Ramos (cell line): ENCODE results near the gene CCDC60.
"Not testable (repeated sequence)": the region's sequence is repeated elsewhere in the genome, so short reads cannot be mapped to it uniquely, and the experiment has no call there.

Source experiments
- in situ Hi-C: fragments of 300-500 bp; cut with MboI; formaldehyde crosslinking; loops from one replicate; pipeline ENCODE4 v1.14.3; 2022; ENCODE audit warnings: low sequenced_read_pairs; ENCODE audit not compliant: unreplicated experiment

The CCDC60 gene

DNA sequence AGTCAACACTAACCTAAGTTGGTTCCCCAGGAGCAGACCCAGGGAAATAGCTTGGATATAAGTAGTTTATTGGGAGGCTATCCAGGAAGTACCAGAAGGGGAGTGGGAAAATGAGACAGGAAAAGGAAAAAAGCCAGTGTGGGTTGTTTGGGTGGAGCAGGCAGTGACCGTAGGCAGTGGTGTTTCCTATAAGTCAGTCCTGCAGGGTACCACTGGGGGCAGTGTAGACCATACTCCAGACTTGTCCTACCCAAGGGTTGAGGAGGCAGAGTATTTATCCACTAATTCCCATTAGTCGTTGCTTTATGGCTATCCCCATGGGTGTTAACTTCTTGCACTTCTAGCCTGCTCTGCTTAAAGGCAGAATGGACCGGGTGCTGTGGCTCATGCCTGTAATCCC, 6.4 kb upstream of the CCDC60 start:
- in situ Hi-C loops: no loop called here

DNA sequence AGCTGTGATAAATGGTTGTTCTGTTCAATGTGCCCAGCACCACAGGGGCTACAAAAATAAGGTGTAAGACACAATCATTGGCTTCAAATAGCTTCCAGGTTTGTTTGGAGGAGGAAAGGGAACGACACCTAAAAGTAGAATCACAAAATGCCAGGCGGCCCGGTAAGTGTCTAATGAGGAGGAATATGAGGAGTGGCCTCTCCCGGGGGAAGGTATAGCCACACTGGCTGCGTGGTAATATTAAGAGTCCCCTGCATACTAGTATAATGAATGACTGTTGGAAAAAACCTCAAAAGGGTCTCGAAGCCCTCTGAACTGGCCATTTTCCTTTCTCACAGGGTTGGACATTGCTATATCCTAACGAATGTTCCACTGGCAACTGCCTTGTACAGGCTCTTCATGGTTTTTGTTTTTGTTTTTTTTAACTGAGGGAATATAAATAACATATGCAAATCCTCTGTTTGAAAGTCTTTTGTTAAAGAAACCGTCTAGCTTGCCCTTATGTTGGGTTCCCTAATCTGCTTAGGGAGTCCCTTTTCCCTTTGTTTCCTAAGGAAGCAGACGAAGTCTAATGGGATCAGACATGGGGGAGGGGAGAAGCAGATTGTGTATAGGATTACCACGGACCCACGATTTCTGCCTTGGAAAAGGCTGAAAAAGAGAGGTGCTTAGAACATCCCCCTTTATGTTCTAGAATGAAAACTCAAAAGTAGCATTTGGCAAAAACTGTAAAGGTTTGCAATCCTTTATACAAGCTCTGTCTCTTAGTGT, 4.2 kb downstream of the CCDC60 start:
- in situ Hi-C loops: no loop called here

DNA sequence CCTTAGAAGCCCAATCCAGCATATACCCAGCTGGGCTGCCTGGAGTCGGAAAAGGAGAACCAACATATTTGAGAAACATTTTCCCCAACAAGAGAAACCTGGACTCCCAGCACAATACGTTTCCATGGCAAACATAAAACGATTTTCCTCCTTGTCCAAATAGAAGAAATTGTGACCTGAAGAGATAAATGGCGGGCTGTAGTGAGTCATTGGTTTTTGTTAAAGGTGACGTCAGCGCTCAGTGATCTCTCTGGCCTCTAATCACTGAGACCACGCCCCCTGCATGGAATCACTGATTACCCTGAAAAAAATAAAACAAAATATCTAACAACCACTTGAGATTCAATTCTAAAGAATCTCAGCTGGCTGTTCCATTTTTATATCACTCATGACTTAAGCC, 6.0 kb downstream of the CCDC60 start:
- in situ Hi-C loops: no loop called here

DNA sequence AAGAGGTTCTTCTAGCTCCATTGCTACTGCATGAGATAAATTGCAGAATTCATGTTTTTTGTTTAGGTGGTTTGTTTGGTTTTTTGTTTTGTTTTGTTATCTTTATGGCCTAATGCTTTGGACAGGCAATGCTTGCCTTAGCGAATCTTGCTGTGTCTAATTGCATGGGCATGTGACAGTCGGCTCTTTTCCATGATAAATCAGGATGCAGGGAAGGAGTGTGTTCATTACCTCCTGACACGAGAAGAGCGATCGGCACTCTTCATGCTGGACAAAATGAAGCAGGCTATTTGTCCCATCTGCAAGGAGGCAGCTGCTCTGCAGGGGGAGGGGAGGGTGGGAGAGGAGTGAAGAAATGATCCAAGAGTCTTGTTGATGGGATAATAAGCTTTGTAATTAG, 6.5 kb downstream of the CCDC60 start:
- in situ Hi-C loops: no loop called here

DNA sequence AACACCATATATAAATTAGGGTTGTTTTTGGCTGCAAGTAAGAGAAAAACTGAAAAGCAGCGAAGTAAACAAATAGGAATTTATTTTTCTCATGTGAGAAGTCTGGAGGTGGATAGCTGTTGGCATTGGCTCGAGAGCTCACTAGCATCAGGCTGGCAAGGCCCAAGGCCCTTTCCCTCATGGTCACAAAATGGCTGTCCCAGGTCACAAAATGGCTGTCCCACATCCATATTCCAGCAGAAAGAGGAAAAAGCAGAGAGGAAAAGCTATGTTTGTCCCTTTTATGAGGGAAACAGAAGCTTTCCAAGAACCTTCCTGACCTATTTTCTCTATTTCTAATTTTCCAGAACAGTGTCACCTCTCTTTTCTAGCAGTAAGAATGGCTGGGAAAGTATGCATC, 7.5 kb downstream of the CCDC60 start:
- in situ Hi-C loops: no loop called here

DNA sequence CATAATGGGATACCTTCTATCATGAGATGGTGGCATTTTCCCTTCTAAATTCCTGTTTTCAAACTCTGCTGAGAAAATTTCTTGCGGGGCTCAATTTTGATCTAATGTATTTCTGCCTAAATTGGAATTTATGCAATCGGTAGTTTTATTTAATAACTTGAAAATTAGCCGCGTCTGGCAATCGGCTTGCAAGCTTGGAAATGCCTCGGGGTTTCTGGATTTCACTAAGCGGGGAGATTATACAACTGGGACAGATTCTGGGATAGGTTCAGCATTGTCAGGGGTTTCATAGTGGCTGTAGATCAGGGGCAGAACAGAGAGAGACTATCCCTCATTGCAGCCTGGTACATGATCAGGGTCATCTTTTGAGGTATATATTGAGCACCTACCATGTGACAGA, 8.6 kb downstream of the CCDC60 start:
- in situ Hi-C loops: no loop called here

DNA sequence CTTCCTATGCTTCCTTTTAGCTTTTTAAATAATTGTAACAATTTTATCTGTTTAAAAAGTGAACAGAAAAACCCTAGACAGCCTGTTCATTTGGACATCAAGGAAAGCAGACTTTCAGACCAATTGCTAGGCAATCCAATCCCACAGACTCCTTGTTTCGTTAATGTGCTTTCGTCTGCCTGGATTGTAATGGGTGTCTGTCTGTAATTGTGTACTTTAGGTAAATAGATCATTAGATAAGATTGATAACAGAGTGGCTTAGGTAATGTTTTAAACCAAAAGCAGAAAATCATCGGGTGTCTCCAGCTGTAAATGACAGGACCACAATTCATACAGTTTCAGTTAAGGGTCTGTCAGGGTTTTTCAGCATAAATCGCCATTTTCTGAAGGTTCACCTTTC, 19.6 kb downstream of the CCDC60 start:
- in situ Hi-C loops: no loop called here

DNA sequence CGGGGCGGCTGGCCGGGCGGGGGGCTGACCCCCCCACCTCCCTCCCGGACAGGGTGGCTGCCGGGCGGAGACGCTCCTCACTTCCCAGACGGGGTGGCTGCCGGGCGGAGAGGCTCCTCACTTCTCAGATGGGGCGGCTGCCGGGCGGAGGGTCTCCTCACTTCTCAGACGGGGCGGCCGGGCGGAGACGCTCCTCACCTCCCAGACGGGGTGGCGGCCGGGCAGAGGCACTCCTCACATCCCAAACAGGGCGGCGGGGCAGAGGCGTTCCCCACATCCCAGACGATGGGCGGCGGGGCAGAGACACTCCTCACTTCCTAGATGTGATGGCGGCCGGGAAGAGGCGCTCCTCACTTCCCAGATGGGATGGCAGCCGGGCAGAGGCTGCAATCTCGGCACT, 25.8 kb downstream of the CCDC60 start:
- in situ Hi-C loops: not testable (repeated sequence)

DNA sequence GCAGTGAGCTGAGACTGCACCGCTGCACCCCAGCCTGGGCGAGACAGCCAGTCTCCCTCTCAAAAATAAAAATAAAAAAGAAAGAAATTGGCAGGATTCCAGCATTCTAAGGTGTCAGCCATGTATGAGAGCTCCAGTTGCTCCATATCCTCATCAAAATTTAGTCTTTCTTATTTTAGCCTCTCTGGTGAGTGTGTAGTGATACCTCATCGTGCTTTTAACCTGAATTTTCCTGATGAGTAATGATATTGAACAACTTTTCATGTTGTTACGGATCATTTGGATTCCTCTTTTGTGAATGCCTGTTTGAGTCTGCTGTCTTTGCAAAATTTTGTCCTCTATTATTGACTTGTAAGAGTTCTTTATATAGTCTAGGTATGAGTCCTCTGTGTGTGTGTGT, 28.5 kb downstream of the CCDC60 start:
- in situ Hi-C loops: no loop called here

DNA sequence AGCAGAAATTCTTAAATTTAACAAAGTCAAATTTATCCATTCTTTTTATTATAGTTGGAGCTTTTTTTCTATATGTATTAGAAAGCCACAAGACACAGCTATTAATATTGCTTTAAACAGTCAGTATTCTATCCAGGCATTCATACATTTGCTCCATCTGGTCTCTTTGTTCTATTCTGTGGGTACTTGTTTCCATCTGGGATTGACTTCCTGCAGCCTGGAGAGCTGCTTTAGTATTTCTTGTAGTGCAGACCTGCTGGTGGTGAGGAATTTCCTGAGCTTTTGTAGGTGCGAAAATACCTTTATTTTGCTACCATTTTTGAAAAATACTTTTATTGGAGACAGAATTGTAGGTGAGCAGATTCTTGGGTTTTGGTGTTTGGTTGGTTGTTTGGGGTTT, 29.0 kb downstream of the CCDC60 start:
- in situ Hi-C loops: no loop called here

DNA sequence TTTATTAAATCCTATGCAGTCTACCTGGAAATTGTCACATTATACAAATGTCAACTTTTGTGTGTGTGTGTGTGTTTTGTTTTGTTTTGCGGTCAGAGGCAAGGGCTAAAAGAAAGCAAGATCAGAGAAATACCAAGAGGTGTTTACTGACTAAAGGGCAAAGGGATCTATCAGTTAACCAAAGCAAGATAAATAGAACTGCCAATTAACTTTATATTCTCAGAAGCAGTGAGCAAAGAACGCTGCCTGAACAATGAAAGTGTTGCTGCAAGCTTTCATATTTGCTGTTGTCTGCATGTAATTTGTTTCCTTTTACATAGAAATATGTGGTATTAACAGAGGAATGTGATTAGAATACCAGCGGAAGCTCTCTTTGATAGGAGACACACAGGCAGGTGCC, 30.9 kb downstream of the CCDC60 start:
- in situ Hi-C loops: no loop called here

DNA sequence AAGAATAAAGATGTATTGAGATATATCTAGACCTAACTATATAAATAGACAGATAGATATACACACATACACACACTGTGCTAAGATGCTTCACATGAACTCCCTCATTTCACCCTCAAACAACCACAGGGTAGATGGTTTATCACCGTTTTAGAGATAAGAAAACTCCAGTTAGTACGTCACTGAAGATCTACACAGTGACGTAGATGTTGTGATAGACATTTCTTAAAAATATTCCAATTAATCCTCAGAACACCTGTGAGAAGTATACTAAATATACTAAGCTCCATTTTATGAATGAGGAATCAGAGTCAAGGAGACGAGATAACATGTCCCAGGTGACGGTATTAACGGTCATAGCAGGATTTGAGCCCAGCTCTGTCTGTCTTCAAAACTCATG, 31.5 kb downstream of the CCDC60 start:
- in situ Hi-C loops: no loop called here

DNA sequence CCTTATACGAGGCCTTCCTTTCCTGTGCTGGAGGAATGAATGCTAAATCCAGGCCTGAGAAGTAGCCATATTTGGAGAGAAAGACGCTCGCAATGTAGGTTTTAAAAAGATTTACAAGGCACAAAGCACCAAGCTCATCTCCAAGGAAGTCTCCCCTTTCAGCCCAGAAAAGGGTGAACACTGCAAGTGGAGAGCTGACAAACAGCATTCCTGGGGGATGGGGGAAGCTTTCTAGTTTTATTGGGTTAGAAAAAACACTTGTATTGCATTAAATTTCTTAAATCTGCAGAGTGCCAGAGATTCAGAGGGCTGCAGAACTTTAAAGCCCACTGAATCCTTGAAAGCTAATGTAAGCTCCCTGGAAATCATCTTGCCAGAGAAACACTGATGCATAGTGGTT, 34.6 kb downstream of the CCDC60 start:
- in situ Hi-C loops: no loop called here

DNA sequence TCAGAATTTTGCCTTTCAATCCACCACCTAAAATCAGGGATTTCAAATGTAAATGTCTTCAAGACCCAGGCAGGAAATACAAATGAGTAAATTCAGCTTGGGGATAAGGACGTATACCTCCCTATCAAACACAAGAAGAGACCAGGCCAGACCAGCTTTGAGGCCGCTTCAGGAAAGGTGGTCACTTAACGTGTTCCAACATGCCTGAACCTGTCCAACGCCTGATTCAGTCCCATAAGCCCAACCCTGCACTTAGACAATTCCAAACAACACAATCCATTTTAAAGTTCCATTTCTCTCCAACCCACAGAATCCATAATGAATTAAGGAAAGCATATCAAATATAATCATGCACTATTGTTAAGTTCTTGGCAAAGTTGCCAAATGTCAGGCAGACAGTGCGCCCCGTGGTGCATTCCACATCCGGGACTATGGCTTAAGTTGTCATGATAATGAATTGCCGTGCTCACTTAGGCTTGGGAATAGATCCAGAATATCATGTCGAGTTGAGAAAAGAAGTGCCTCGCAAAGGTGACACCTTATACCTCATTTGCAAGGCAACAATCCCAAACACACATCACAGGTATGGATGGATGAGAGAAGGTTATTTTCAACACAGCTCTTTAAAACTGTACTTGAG, 35.5 kb downstream of the CCDC60 start:
- in situ Hi-C loops: no loop called here

DNA sequence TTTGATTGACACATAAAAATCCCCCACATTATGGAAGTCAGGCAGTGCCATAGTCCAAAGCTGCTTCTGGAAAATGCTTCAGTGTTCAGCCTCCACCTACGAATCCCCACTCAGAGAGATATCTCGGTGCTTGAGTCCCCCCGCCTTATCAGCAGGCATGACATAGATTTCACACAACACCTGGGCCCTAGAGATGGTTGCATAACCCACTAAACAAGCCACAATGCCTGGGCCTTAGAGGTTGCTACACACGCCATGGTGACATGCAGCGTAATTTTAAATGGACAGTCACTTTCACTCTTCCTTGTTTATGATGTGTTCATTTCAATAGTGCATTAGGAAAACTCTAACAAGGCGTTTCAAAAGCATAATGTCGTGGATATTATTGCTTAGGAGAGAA, 38.0 kb downstream of the CCDC60 start:
- in situ Hi-C loops: no loop called here

DNA sequence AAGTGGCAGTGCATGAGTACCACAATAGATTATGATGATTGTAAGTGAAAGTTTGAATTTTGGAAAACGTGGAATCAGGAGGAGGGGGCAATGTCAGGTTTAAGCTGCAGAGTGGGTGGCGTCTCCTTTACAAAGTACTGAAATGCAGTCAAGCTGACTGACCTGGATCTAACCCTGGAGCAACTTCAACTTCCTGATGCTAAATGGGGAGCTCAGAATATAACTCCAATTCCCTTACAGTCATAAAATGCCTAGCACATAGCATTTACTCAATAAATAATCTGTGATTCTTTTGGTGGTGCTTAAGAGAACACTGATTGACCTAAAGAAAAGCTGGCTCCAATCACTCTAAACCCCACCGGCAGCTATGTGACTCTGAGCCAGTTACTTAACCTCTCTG, 38.5 kb downstream of the CCDC60 start:
- in situ Hi-C loops: no loop called here

DNA sequence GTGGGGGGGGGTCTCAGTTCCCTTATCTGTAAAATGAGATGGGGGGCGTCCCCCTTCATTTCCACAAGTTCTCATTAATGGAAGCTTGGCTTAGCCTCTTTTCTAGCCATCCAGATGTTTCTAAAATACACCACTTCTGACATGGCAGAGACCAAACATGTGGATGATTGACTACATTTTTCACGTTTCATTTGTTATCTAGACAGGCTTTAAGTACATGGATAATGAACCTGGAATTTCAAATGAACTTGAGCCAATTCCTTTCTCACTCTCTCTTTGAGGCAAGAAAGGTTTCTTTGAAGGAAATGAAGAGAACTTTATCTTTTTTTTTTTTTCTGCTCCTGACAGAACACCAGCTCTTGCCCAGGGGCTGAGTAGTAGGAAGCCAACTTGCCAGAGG, 39.1 kb downstream of the CCDC60 start:
- in situ Hi-C loops: no loop called here

DNA sequence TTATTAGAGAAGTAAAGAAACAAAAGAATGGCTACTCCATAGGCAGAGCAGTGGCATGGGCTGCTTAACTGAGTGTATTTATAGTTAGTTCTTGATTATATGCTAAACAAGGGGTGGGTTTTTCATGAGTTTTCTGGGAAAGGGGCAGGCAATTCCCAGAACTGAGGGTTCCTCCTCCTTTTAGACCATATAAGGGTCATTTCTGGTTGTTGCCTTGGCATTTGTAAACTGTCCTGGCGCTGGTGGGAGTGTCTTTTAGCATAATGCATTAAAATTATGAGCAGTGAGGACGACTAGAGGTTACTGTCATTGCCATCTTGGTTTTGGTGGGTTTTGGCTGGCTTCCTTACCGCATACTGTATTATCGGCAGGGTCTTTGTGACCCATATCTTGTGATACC, 40.1 kb downstream of the CCDC60 start:
- in situ Hi-C loops: no loop called here

DNA sequence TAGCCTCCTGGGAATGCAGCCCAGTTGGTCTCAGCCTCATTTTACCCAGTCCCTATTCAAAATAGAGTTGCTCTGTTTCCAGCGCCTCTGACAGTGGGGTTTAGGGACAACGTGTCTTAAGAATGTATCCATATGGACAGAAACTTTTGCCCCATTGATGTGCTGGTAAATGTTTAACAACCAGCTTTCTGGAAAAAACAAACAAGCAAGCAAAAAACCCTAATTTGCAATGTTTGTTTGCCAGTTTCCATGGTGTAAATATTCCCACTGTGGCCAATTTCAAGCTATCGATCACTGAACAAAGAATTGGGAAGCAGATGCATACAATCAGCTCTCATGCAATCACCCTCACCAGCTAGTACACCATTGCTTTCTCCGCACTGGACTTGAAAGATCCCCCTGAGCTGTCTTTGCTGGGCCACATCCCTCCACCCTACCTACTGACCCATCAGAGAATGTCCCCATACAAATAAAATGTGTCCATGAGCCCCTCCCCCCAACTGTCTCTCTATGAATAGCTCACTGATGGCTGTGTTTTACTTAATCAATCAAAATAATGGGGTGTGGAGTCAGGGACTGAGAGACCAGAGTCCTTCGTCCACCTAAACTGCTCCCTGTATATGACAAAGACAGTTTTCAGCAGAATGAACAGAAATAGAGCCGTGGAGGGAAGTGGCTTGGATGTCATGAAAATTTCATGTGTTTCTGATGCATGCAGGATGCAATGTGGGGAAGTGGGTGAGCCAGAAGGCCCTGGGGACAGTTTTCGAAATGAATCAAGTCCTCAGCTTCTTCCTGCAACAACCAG, 40.8 kb downstream of the CCDC60 start:
- in situ Hi-C loops: no loop called here

DNA sequence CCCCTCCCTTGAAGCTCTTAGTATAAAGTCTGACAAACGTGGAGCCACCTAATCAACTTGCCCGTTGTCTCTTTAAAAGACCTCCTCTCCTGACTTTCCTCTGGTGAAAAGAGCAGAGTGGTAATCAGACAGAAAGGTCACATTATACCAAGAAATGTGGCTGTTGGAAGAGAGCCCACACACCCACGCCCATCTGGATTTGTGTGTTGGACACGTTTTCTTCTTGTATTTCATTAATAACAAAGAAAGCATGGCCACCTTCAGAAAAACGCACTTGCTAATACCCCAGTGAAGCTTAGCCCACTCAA, 41.3 kb downstream of the CCDC60 start:
- in situ Hi-C loops: no loop called here

DNA sequence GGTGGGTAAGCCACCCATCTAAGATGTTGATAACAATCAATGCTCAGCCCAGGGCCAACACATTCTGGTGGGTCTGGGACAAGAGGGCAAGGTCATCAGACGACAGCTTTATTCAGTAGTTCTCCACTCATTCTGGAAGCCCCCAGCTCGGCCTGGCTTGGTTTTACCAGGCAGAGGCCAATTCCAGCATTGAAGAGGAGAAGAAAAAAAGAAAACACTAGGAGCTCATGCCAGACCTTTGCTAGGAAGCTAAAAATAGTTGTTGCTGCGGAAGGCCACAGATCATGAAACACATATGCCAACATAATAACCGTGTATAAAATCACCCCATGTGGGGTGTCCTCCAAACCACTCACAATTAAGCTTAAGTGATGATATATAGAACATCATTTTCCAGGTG, 44.4 kb downstream of the CCDC60 start:
- in situ Hi-C loops: no loop called here
